Small intestine (tissue), 7 donors: Measurements from ENCODE around the gene ZSWIM1. TPM values are rescaled to one million over a fixed set of nuclear protein-coding genes. Genes with fewer than 3 reads are reported as not detected.
"Not testable (repeated sequence)": the region's sequence is repeated elsewhere in the genome, so short reads cannot be mapped to it uniquely, and the experiment has no call there.

Experiments used
- DNase-seq, 2 donors: peaks; one replicate each; pipeline versions ENCODE4 v3.0.0 to v3.0.0-alpha.2; 2013
- FAIRE-seq: peaks from 2 replicates; lab custom pipeline; 2012; peaks lifted over from hg19 to GRCh38; lab: Jason Lieb, UNC
- H3K27ac ChIP-seq, 3 donors: one replicate each; pipeline ENCODE4 v1.5.1; 2013; ENCODE audit warnings: low read length in 2 of 3, mild to moderate bottlenecking in 2 of 3, control low read depth in 1 of 3, inconsistent platforms in 1 of 3, low read depth in 1 of 3, moderate library complexity in 1 of 3
- H3K27me3 ChIP-seq, 3 donors: one replicate each; pipeline ENCODE4 v1.6.1; 2013; ENCODE audit warnings: low read length in 3 of 3, inconsistent platforms in 1 of 3; ENCODE audit not compliant: control insufficient read depth in 3 of 3, insufficient read depth in 3 of 3
- H3K36me3 ChIP-seq, 3 donors: one replicate each; pipeline ENCODE4 v1.6.1; 2013; ENCODE audit warnings: low read length in 3 of 3, inconsistent platforms in 1 of 3, low read depth in 1 of 3, mild to moderate bottlenecking in 1 of 3, moderate library complexity in 1 of 3; ENCODE audit not compliant: control insufficient read depth in 3 of 3, insufficient read depth in 2 of 3
- H3K4me1 ChIP-seq, 3 donors: one replicate each; pipeline ENCODE4 v1.6.1; 2013; ENCODE audit warnings: low read length in 2 of 3, inconsistent platforms in 1 of 3, low read depth in 1 of 3, mild to moderate bottlenecking in 1 of 3, moderate library complexity in 1 of 3; ENCODE audit not compliant: control insufficient read depth in 3 of 3, insufficient read depth in 2 of 3
- H3K4me3 ChIP-seq, 3 donors: one replicate each; pipeline ENCODE4 v1.5.1; 2013; ENCODE audit warnings: low read length in 3 of 3, control low read depth in 1 of 3, inconsistent platforms in 1 of 3, low read depth in 1 of 3, mild to moderate bottlenecking in 1 of 3, moderate library complexity in 1 of 3
- H3K9me3 ChIP-seq, 2 donors: one replicate each; pipeline ENCODE4 v1.6.1; 2013; ENCODE audit warnings: low read depth in 1 of 2, low read length in 1 of 2; ENCODE audit not compliant: control insufficient read depth in 2 of 2, insufficient read depth in 1 of 2
- WGBS, 3 donors: extraction: QIAGEN DNeasy Blood & Tissue Kit; methylation state at CpG; one replicate each; pipeline ENCODE4 v1.1.7; 2013; 5-methylcytosine and 5-hydroxymethylcytosine counted together
- polyA plus RNA-seq, 4 donors: library from polyadenylated mRNA; stranded (reverse) in 3 of 4; unstranded in 1 of 4; fragments of 200-250 nt in 3 of 4; fragments of 120-200 nt in 1 of 4; gene quantifications; one replicate each; pipeline versions ENCODE4 v1.2.1 to v1.2.3, GENCODE V29; 2013
- donor health status: healthy with polysubstance abuse.
- donor health status: control.
- donor health status: control.
- donor health status: Bipolar disorder and iron deficiency.
- donor health status: healthy.

Gene ZSWIM1
- polyA plus RNA-seq, 4 donors = 2.5 to 17.1 (median 3.6) TPM

DNA sequence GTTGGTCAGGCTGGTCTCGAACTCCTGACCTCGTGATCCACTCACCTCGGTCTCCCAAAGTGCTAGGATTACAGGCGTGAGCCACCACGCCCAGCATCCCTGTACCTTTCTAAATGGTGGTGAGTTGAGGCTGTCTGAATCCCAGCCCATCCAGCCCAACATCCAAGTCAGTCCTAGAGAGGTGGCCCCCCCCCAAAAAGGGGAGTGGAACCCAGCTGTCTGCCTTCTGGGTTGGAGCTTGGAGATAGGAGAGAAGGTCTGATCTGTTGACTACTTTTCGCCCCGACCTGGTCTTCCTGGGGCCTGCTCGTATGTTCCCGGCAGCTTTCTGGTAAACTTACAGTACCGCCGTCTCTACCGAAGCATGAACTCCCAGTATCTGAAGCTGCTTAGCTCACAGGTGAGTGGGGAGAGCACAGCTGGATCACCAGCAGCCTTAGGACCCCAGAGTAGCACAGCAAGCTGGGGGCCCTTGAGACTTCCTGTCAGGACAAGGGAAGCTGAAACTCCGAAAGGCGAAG is 15.7 kb downstream of the ZSWIM1 start:
- Histone ChIP-seq H3K4me1 (peaks cover 0 to 22% (median 6%) of the 10 kb centered on the region in 3 donors), H3K27ac (no peak overlapping the region), H3K27me3 (no peaks in the 10 kb centered on the region), H3K36me3 (peaks cover 5 to 85% (median 16%) of the 10 kb centered on the region in 3 donors), H3K9me3 (no peaks in the 10 kb centered on the region), H3K4me3 (no peak overlapping the region)
- FAIRE-seq = no peak
- WGBS, 3 donors = 93 to 96% (median 93%) methylated on average over 13 to 14 of the region's 14 CpGs
- no peak for DNase-seq

DNA sequence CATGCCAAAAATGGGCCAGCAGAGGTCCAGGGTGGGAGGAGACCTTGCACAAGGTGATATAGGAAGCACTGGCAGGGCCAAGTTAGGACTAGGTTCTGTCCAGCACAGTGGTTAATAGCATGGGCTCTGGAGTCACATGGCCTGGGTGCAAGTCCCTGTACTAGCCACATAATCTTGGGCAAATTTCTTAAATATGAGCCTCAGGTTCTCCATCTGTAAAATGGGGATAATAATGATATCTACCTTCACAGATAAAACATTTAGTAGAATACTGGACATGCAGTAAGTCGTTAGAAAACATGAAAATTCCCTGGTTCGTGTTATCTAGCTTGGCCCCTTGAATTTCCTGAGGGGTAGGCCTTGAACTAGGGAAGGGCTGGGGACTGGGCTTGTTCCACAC is 16.3 kb downstream of the ZSWIM1 start:
- no peaks in the 10 kb centered on the region for H3K9me3 ChIP-seq
- no peak overlapping the region for H3K4me3 ChIP-seq
- no peak for DNase-seq
- no peak overlapping the region for H3K27ac ChIP-seq
- 79 to 91% (median 86%) methylated on average over 2 of the region's 2 CpGs for WGBS, 3 donors
- peaks cover 5 to 85% (median 16%) of the 10 kb centered on the region in 3 donors for H3K36me3 ChIP-seq
- no peak for FAIRE-seq
- H3K4me1 ChIP-seq = peaks cover 0 to 21% (median 6%) of the 10 kb centered on the region in 3 donors
- no peaks in the 10 kb centered on the region for H3K27me3 ChIP-seq

DNA sequence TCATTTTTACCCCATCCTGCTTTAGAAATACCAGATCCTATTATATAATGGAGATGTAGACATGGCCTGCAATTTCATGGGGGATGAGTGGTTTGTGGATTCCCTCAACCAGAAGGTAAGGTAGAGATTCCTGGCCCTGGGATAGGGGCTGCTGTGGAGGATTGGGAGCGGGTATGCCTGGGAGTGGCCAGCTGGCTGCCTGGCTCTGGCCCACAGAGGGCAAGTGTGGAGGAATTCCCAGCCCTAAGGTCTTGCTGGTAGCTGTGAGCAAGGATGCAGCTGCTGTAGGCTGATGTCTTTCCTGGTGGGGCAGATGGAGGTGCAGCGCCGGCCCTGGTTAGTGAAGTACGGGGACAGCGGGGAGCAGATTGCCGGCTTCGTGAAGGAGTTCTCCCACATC is 16.7 kb downstream of the ZSWIM1 start:
- 95 to 98% (median 95%) methylated on average over 7 of the region's 7 CpGs for WGBS, 3 donors
- Histone ChIP-seq H3K27me3 (no peaks in the 10 kb centered on the region), H3K4me1 (peaks cover 0 to 17% (median 4%) of the 10 kb centered on the region in 3 donors), H3K4me3 (no peak overlapping the region), H3K27ac (no peak overlapping the region), H3K36me3 (peaks cover 5 to 83% (median 16%) of the 10 kb centered on the region in 3 donors), H3K9me3 (no peaks in the 10 kb centered on the region)
- DNase-seq = no peak
- no peak for FAIRE-seq

DNA sequence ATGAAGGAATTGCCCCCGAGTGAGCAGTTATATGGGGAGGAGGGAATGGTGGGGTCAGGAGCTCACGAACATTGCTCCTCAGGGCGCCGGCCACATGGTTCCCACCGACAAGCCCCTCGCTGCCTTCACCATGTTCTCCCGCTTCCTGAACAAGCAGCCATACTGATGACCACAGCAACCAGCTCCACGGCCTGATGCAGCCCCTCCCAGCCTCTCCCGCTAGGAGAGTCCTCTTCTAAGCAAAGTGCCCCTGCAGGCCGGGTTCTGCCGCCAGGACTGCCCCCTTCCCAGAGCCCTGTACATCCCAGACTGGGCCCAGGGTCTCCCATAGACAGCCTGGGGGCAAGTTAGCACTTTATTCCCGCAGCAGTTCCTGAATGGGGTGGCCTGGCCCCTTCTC is 17.3 kb downstream of the ZSWIM1 start:
- 87 to 92% (median 91%) methylated on average over 12 of the region's 12 CpGs for WGBS, 3 donors

DNA sequence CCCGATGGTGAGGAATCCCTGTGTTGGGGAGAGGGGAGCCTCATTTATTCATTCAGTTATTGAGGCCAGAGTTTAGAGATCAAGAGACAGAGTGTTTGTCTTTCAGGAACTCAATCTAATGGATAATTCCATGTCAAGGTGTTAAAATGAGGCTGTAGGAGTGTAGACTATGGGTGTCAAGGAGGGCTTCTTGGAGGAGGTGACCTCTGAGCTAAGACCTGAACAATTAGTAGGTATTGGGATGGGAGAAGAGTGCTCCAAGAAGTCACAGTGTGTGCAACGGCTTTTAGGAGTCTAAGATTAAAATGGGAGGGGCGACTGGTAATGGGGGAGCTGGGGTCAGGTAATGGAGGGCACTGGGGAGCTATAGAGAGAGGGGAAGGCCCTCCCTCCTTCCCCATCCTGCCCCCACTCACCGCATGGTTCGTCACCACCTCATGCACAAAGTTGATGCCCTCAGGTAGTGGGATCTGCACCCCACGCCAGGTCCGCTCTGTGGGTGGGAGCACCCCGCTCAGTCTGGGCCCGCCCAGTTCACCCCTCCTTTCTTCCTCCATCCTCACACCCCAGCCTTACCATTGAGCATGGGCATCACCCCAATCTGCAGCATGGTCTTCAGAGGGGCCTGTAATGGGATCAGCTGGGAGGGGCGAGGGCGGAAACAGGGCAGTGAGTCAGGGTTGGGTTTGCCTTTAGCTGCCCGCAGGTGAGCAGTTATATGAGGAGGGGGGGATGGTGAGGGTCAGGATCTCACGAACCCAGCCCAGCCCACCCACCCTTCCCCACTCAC is 18.2 kb downstream of the ZSWIM1 start:
- FAIRE-seq = no peak
- WGBS, 3 donors = 87 to 89% (median 88%) methylated on average over 13 of the region's 13 CpGs
- peaks cover 3 to 69% (median 14%) of the 10 kb centered on the region in 3 donors for H3K36me3 ChIP-seq

More for the DNA sequence above, 17.3 kb downstream of the ZSWIM1 start:
- H3K27me3 ChIP-seq = no peaks in the 10 kb centered on the region
- DNase-seq (no peak), FAIRE-seq (no peak)
- H3K4me3 ChIP-seq = no peak overlapping the region
- H3K27ac ChIP-seq = no peak overlapping the region
- no peaks in the 10 kb centered on the region for H3K9me3 ChIP-seq
- peaks cover 0 to 13% (median 0%) of the 10 kb centered on the region in 3 donors for H3K4me1 ChIP-seq
- peaks cover 5 to 78% (median 16%) of the 10 kb centered on the region in 3 donors for H3K36me3 ChIP-seq

DNA sequence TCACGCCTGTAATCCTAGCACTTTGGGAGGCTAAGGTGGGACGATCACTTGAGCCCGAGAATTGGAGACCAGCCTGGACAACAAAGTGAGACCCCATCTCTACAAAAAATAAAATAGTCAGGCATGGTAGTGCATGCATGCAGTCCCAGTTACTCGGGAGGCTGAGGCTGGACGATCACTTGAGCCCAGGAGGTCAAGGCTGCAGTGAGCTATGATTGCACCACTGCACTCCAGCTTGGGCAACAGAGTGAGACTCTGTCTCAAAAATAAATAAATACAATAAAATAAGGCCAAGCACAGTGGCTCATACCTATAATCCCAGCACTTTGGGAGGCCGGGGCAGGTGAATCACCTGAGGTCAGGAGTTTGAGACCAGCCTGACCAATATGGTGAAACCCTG is 20.3 kb downstream of the ZSWIM1 start:
- H3K27ac ChIP-seq, H3K4me3 ChIP-seq, H3K4me1 ChIP-seq, DNase-seq, FAIRE-seq, H3K9me3 ChIP-seq, H3K27me3 ChIP-seq: not testable (repeated sequence)
- peaks cover 3 to 63% (median 10%) of the 10 kb centered on the region in 3 donors for H3K36me3 ChIP-seq
- WGBS, 3 donors = 87 to 98% (median 92%) methylated on average over 6 of the region's 6 CpGs

More for the DNA sequence above, 18.2 kb downstream of the ZSWIM1 start:
- Histone ChIP-seq H3K4me1 (peaks cover 0 to 4% (median 0%) of the 10 kb centered on the region in 3 donors), H3K27me3 (no peaks in the 10 kb centered on the region), H3K27ac (no peak overlapping the region), H3K9me3 (no peaks in the 10 kb centered on the region), H3K4me3 (no peak overlapping the region)
- DNase-seq = no peak

DNA sequence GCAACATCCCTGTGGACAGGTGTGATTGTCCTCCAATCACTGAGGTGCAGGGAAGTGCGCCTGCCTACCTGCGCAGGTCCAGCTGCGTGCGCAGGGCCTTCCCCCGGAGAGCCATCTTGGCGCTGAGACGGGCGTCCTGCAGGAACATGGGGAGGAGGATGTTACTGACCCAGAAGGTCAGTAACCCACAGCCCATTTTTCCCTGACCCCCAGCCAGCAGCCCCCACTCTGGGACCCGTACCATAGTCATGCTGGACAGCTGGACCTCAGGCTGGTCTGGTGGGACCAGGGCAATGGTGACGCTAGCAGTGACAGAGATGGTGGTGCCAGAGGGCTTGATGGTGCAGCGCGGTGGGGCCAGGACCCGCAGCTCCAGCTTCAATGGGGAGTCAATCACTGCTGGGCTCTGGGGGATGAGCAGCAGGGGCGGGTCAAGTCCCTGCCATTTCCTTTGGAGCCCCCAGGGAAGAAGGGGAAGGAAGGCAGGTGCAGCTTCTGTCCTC is 21.2 kb downstream of the ZSWIM1 start:
- DNase-seq (no peak), FAIRE-seq (no peak)
- H3K27ac ChIP-seq = no peak overlapping the region
- no peaks in the 10 kb centered on the region for H3K4me1 ChIP-seq
- no peak overlapping the region for H3K4me3 ChIP-seq
- H3K9me3 ChIP-seq = no peaks in the 10 kb centered on the region
- WGBS, 3 donors = 87 to 90% (median 88%) methylated on average over 14 of the region's 14 CpGs
- no peaks in the 10 kb centered on the region for H3K27me3 ChIP-seq
- H3K36me3 ChIP-seq = peaks cover 3 to 54% (median 5%) of the 10 kb centered on the region in 3 donors

DNA sequence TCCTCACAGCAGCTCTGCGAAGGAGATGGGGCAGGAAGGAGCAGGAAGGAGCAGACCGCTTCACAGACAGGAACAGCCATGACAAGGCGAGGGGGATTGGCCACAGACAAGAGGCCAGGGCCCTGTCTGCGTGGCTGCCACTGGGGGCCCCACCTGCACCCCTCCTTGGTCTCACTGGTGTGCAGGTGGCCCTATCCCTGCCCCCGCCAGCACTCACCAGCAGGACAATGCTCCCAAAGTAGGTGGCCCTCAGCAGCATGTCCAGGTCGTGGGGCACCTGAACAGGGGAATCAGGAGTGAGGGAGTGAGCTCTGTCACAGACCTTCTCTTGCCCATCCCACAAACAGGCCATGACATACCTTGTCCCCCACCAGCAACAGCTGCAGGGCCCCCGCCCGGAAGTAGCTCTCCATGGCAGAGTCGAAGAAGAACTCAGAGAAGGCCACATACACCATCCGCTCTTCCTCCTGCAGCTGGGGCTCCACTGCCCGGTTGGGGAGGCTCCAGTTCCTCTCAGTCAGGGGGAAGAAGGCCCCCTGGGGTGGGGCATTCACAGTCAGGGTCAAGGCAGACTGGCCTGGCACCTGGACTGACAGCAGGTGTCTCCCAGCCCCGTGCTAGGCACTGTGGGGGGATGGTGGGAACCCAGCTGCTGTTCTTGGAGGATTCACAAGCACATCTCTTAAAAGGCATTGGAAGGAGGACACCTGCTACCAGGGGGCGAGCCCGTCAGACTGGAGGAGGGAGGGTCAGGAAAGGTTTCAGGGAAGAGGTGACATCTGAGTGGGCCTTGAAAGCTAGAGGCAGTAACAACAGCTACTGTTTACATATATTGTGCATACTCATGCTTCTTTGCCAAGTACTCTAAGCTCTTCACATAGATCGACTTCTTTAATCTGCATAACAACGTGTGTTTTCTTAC is 23.8 kb downstream of the ZSWIM1 start:
- WGBS, 3 donors = 71 to 77% (median 73%) methylated on average over 16 of the region's 16 CpGs
- Histone ChIP-seq H3K9me3 (no peaks in the 10 kb centered on the region), H3K27me3 (no peaks in the 10 kb centered on the region), H3K27ac (no peak overlapping the region), H3K4me1 (no peaks in the 10 kb centered on the region), H3K4me3 (no peak overlapping the region), H3K36me3 (peaks cover 0 to 35% (median 5%) of the 10 kb centered on the region in 3 donors)
- no peak for FAIRE-seq
- no peak for DNase-seq
